Measurements from ENCODE around the gene TNRC6A.
"Not testable (repeated sequence)": the region's sequence is repeated elsewhere in the genome, so short reads cannot be mapped to it uniquely, and the experiment has no call there.

TNRC6A gene

DNA sequence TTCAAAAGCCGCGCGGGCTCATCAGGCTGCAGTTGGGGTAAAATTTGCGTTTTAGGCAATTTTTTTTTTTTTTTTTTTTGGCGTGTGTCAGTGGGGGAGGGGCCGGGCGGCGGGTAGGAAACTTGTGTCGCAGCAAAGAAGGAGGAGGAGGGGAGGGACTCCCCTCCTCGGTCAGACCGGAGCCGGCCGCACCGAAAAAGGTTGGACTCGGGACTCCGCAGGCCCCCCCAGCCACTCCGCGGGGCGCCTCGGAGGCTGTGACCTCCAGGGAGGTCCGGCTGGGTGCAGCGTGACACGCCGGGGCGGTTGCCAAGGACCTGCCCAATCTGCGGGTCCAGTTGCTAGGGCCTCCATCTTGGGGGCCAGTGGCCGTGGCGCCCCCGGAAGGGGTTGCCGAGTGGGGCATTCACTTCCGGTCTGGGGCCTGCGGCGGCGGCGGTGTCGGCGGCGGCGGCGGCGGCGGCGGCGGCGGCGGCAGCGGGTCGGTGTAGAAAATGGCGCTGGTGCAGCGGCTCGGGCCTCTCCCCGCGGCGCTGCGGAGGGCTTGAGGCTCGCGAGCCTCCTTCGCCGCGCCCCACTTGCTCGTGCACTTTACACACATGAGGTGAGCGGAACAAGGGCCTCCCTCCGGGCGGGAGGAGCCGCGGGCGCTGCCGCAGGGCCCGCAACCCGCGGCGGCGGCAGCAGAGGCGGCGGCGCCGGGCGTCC, at the start of gene TNRC6A:
Gene TNRC6A (plus strand): TSS at position 409 of the 708 bp plus-strand sequence. CDS start 191 bp downstream, at position 600.
- DNase-seq (ENCODE audit: low spot score), result peak; percentile 95

DNA sequence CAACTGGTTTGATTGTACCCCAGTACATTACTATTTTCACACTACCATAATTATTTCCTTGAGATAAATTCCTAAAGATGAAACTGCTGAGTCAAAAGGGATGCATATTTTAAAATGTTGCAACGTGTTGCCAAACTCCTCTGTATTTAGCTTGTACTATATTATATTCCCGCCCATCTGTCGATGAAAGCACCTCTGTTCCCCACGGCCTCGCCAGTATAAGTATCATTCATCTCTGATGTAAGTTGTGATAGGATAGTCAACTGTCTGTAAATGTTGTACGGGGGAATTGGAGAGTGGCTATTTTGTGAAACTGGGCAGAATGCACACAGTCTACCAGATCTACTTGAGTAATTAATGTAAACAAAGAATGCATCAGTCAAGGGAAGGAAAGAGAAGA, 47.7 kb upstream of the TNRC6A start:
- no peak for DNase-seq (ENCODE audit: low spot score)

DNA sequence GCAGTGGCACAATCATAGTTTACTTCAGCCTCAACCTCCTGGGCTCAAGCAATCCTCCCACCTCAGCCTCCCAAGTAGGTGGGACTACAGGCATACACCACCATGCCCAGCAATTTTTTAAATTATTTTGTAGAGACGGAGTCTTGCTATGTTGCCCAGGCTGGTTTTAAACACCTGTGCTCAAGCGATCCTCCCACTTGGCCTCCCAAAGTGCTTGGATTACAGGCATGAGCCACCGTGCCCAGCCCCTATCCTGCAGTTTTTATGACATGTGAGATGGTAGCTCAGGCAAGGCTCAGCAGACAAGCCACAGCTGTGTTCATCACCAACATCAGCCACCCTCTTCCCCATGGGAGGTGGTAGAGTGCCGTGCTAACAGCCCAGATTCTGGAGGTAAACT, 46.2 kb upstream of the TNRC6A start:
- no peak for DNase-seq (ENCODE audit: low spot score)

DNA sequence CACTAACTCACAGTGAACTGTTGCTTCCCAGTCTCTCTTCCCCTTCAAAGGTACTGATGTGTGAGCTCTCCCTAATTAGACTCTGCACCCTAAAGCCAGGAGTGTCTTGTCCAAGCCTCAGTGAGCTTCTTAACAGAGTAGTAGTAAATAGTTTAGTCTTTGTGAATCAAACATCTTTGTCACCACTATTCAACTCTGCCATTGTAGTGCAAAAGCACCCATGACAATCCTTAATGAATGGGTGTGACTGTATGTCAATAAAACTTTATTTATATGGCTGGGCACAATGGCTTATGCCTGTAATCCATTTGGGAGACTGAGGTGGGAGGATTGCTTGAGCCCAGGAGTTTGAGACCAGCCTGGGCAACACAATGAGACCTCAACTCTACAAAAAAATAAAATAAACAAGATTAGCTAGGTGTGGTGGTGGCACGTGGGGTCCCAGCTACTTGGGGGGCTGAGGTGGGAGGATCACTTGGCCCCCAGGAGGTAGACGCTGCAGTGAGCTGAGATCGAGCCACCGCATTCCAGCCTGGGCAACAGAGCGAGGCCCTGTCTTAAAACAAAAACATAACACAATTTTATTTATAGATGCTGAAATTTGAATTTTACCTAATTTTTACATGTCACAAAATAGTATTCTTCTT, 45.5 kb upstream of the TNRC6A start:
- no peak for DNase-seq (ENCODE audit: low spot score)

DNA sequence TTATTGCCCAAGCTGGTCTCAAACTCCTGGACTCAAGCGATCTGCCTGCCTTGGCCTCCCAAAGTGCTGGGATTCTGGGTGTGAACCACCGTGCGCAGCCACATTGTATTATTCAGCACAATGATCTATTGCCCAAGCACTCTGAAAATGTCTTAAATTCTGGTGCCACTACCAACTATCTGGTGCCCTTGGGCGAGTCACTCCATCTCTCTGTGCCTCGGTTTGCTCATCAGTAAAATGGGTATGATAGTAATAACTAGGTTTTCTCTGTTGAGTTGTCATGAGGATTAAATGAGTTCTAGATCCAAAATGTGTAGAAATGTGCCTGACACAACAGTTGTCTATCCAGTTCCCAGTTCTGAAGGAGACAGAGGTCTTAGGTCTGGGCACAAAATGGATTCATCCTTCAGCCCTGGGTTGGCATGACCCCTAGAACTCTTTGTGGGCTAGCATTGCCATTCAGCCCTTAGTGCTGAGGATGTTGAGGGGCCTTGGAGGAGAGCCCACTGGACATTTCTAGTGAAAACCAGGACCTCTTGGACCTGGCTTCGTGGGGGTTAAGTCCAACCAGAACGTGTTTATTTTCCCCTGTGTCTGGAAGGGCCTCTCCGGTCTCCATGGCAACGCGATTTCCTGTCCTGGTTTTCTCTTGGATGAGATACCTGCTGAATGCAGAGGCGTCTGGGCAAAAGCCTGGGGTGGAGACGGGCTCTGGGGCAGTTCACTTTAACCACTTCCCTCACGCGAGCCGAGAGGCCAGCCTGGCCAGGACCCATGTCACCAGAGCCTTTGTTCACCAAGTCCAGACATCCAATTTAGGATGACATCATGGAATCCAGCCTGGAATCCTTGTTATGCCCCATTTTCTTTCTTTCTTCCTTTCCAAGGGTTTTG, 43.7 kb upstream of the TNRC6A start:
- DNase-seq (ENCODE audit: low spot score), result no peak

DNA sequence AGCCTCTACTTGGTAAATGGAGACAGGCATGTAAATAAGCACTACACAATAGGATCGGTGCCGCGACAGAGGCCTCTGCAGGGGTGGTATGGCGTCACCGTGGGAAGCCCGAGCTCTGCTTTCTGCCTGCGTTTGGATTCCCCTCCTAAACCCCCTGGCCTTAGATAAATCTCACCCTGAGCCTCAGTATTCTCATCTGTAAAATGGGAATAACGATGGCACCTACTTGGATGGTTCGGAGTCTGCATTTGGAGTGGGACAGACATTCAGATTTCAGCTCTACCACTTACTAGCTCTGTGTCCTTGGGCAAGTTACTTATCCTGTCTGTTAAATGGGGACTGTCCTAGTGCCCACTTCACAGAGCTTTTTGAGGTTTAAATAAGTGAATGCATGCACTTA, 42.8 kb upstream of the TNRC6A start:
- no peak for DNase-seq (ENCODE audit: low spot score)

DNA sequence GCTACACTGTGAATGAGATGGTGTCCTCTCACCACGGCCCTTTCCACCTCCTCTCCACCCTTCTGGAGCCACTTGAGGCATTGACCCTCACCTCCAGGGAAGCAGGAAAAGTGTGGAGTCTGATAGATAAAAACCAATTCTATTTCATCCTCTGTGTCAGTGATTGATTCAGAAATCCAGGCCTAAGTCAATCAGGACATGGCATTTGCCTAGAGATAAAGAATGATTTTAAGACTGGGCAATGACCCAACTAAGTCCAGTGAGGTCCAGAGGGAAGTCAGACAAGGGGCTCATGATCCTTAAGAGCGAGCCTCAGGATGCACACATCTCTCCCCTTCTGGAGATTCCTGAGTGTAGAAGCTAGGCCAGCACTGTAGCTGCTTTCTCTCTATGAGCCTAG, 41.1 kb upstream of the TNRC6A start:
- no peak for DNase-seq (ENCODE audit: low spot score)

DNA sequence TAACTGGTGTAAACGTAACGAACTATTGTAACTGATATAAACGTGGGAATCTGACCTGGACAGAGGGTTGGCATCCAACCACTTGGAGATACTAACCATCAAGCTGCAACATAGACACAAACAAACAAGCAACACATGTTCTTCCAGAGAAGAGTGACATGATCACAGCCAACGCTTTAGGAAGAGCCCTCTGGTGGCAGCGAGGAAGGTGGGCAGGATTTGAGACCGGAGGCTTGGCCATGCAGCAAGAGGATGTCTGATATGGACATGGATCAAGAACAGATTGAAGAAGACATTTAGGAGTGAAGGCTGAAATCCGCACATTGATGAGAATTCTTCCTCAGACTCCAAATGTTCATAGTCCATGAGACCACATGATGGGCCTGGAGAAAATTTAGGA, 40.3 kb upstream of the TNRC6A start:
- peak; percentile 70 for DNase-seq (ENCODE audit: low spot score)

DNA sequence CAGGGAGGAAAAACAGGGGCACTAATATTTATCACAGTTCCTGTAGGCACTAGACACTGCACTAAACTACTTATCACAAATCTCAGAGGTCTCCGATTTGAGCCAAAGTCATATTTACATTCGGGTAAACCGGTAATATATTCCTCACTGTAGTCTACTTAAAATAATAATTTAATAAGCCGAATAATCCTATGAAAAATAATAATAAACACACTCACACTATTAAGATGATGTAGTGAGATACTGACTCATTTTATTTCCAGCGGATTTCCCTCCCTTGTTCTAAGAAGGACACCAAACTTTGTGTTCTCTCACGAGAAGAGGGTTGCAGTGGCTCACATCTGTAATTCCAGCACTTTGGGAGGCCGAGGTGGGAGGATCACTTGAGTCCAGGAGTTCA, 36.6 kb upstream of the TNRC6A start:
- DNase-seq (ENCODE audit: low spot score), result no peak

DNA sequence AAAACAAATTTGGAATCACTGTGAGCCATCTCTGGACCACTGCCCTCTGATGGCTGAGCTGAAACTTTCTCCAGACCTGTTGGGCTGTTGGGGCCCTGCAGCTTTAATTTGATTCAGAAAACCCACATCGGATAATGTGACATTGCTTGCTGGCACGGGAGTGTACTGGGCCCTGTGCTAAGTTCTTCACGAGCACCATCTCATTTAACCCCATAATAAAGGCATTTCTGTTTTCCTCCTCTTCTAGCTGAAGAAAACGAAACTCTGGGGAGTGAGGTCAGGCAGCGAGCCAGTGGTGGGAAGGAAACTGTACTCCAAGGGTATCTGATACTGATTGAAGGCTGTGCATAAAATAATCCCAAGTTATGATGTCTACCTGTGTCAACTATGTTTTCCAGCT, 34.5 kb upstream of the TNRC6A start:
- no peak for DNase-seq (ENCODE audit: low spot score)

DNA sequence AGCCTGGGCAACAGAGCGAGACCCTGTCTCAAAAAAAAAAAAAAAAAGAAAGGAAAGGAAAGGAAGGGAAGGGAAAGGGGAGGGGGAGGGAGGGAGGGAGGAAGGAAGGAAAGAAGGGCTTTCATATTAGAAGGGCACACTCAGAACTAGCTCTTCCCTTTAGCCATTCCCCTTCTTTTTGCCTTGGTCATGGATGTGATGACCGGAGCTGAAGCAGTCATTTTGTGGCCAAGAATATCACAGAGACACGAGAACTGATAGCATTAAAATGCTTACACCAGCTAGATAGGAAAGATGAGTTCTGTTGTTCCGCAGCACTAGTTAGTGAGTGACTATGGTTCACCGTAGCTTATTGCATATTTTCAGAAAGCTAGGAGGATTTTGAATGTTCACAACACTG, 32.8 kb upstream of the TNRC6A start:
- no peak for DNase-seq (ENCODE audit: low spot score)

DNA sequence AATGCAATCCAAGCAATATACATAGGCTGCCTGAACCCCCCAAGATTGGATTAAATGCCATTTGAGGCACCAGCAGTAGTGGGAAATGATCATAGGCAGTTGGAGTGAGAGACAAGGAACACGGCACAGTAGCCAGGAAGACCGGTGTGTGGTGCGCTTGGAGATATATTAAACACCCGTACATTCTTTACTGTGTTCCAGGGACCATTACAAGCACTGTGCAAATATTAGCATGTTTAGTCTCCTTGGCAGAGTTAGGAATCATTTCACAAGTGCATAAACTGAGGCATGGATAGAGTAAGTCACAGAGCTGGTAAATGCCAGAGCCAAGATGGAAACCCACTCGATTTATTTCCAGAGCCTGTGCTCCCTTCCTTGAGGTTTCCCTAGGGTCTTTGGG, 31.1 kb upstream of the TNRC6A start:
- no peak for DNase-seq (ENCODE audit: low spot score)

DNA sequence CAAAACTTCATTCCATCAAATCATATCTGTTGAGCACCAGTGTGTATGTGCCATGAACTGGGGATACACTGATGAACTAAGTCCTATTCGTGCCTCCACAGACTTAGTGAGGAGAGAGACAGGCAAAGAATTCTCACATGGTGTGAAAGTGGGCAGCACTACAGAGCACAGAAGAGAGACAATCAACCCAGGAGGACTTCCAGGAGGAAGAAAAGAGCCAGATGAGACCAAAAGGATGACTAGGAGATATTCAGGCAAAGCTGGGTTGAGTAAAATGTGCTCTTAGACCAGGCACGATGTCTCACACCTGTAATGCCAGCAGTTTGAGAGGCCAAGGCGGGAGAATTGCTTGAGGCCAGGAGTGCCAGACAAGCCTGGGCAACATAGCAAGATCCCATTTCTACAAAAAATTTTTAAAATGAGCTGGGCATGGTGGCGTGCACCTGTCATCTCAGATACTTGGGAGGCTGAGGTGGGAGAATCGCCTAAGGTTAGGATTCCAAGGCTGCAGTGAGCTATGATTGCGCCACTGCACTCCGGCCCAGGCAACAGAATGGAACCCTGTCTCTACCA, 30.2 kb upstream of the TNRC6A start:
- DNase-seq (ENCODE audit: low spot score), result no peak

DNA sequence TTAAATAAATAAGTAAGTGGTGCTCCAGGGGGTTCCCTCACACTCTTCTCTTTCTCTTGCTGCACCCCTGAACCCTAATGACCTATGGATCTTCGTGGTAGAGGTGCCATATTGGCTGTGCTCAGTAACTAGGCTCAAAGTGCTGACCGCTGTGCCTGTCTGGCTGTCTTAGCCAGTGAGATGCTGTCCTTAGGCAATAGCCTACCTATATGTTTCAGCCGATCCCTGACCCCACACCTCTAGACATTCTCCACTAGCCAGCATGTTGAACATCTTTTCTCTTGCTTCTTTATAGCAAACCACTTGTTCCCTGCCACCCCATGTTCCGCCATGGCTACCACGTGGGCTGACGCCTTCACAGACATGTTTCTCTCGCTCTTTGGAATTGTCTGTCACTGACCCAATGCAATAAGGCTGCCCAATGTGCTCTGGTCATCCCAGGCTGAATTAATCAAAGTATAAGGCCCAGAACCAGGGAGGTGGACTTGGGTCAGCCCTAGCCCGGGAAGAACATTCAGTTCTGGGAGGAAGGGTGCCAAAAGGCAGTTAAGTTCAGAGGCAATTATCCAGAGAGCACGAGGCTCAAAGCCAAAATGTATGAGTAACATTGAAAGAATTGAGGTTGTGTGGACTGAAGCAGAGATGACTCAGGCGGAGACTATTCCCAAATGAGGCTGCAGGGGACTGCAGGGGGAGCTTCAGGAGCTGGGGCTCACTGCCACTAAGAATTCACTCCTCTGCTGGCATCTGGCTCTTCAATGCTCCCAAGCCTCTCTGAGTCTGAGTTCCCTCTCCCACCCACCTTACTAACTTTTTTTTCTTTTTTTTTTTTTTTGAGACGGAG, 28.7 kb upstream of the TNRC6A start:
- DNase-seq (ENCODE audit: low spot score), result no peak

DNA sequence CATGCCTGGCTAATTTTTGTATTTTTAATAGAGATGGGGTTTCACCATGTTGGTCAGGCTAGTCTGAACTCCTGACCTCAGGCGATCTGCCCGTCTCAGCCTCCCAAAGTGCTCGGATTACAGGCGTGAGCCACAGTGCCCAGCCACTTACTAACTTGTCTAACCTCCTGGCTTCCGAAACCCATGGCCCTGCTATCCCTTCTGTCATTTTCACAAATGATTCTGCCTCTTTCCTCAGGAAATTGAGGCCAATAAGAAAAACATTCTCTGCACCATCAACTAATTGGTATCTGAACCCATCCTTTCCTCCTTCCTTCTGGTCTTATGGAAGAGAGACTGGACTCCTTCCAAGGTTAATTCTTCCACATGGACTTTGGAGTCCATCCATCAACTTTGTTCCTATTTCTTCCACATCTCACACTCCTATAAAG, 27.9 kb upstream of the TNRC6A start:
- DNase-seq (ENCODE audit: low spot score), result no peak

DNA sequence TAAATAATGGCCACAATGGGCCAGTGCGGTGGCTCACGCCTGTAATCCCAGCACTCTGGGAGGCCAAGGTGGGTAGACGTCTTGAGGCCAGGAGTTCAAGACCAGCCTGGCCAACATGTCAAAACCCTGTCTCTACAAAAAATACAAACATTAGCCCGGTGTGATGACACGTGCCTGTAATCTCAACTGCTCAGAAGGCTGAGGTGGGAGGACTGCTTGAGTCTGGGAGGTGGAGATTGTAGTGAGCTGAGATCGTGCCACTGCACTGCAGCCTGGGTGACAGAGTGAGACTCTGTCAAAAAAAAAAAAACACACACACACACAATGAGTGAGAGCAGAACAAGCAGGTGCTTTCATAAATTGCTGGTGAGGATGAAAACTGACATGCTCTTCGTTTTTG, 21.7 kb upstream of the TNRC6A start:
- not testable (repeated sequence) for DNase-seq (ENCODE audit: low spot score)

DNA sequence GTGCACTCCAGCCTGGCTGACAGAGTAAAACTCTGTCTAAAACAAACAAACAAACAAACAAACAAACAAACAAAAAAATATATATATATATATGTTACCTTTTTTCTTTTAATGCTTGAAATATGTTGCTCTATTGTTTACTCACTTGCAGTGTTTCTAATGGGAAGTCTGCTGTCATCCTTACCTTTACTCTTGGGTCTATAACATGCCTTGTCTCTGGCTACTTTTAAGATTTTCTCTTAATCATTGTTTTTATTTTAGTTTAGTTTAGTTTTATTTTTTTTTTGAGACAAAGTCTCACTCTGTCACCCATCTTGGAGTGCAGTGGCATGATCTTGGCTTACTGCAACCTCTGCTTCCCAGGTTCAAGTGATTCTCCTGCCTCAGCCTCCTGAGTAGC, 16.1 kb upstream of the TNRC6A start:
- DNase-seq (ENCODE audit: low spot score), result no peak

DNA sequence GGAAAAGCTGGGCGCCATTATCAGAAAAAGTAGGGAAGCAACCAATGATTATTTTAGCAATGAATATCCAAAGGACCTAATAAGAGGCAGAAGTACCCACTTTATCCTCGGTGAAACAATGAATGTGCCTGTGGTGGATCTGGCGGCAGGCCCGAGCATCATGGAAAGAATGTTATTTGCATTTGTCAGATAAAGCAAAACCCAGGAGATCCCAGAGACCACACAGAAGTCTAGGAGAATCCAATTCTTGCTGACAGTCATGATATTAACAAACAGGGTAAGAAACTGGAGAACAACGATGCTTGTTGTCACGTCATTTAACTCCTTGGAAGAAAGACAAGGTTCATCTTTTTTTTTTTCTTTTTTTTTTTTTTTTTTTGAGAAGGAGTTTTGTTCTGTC, 12.0 kb upstream of the TNRC6A start:
- no peak for DNase-seq (ENCODE audit: low spot score)

DNA sequence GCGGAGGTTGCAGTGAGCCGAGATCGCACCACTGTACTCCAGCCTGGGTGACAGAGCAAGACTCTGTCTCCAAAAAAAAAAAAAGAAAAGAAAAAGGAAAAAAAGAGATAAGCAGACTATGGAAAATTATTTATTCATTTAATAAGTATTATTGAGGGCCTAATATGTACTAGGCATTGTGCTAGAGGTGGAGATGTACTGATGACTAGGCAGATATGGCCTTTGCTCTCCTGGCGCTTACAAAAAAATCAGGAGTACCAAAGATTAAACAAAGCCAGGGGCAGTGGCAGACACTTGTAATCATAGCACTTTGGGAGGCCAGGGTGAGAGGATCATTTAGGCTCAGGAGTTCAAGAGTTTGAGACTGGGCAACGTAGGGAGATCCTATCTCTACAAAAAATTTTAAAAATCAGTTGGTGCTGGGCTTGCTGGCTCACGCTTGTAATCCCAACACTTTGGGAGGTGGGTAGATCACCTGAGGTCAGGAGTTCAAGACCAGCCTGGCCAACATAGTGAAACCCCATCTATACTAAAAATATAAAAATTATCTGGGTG, 10.4 kb upstream of the TNRC6A start:
- DNase-seq (ENCODE audit: low spot score), result no peak

DNA sequence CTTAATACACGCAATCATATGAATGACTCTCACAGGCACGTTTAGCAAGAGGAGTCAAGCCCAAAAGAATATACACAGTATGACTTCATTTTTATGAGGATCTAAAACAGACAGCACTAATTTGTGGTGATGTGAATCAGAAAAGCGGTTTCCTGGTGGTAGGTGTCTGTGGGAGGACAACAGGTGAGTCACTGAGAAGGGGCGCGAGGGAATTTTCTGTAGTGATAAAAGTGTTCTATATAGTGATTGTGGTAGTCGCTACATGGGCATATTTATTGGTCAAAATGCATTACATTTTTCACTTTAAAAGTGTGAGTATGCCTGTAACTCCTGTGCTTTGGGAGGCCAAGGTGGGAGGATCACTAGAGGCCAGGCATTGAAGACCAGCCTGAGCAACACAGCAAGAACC, 7.6 kb upstream of the TNRC6A start:
- DNase-seq (ENCODE audit: low spot score), result no peak

DNA sequence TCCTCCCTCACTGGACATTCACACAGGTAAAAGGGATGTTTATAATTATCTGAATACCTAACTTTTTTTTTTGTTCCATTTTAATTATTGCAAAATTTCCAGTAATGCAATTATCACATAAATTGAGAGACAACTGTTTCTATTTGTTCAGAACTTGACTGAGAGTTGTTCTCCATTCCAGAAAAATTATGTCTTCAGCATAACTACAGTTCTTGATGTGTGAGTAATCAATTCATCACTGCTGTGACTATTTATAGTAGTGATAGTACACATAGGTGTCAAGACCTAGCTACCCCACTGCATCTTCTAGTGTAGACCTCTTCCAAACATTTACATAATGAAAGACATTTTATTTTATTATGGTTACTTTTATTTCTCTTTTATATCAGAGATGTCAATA, 5.8 kb upstream of the TNRC6A start:
- DNase-seq (ENCODE audit: low spot score), result no peak

Measured in D341Med (cell line).